Ovary (tissue), 9 donors: Measurements from ENCODE around the gene SLC12A2. TPM values are rescaled to one million over a fixed set of nuclear protein-coding genes. Genes with fewer than 3 reads are reported as not detected.

ENCODE experiments used
- DNase-seq, 5 donors: peaks; one replicate each; pipeline ENCODE4 v3.0.0-alpha.2; 2019 to 2020
- H3K27ac ChIP-seq, 2 donors: fragments of 200-600 bp; one replicate each; pipeline versions ENCODE4 v1.5.1 to v1.8.0; 2019 to 2022
- H3K27me3 ChIP-seq: fragments of 200-600 bp; one replicate; pipeline ENCODE4 v1.8.0; 2022
- H3K36me3 ChIP-seq: fragments of 200-600 bp; sonication (generic); one replicate; pipeline ENCODE4 v1.5.1; 2019
- H3K4me1 ChIP-seq: one replicate; pipeline ENCODE4 v1.8.1; 2013; ENCODE audit warnings: mild to moderate bottlenecking, moderate library complexity; ENCODE audit not compliant: insufficient read depth
- H3K4me3 ChIP-seq: fragments of 200-600 bp; sonication (generic); one replicate; pipeline ENCODE4 v1.5.1; 2017
- H3K9me3 ChIP-seq, 2 donors: fragments of 200-600 bp in 1 of 2; sonication (generic) in 1 of 2; one replicate each; pipeline versions ENCODE4 v1.5.1 to v1.8.1; 2013 to 2019; ENCODE audit warnings: mild to moderate bottlenecking in 1 of 2, moderate library complexity in 1 of 2
- EP300 ChIP-seq: sonication (generic); formaldehyde crosslinking; IDR thresholded peaks from one replicate; pipeline ENCODE4 v1.6.1; 2017; ENCODE audit warnings: antibody characterized with exemption
- POLR2A ChIP-seq: fragments of 450-650 bp; IDR thresholded peaks from one replicate; pipeline ENCODE4 v1.6.1; 2017; ENCODE audit warnings: antibody characterized with exemption, mild to moderate bottlenecking, moderate library complexity
- WGBS, 3 donors: extraction: QIAGEN DNeasy Blood & Tissue Kit in 1 of 3; methylation state at CpG; one replicate each; pipeline versions ENCODE4 v1.1.5 to v1.1.7; 2013 to 2017; 5-methylcytosine and 5-hydroxymethylcytosine counted together
- intact Hi-C, 4 donors: fragments of 100-400 bp; cut with DNase I; formaldehyde crosslinking; loops; one replicate each; pipeline versions ENCODE4 v1.11.0 to v1.15.1; 2022 to 2023
- polyA plus RNA-seq, 2 donors: library from polyadenylated mRNA; stranded (reverse); fragments of 200-250 nt in 1 of 2; fragments of 350-450 nt in 1 of 2; fragmentation: Illumina TruSeq in 1 of 2; extraction: RNeasy Lipid Tissue Mini Kit (QIAGEN cat#74804) in 1 of 2; gene quantifications; one replicate each; pipeline ENCODE4 v1.2.3, GENCODE V29; 2013 to 2014
- total RNA-seq, 7 donors: library from RNA; depleted of rRNA in 2 of 7; stranded (reverse); fragments of >200 nt in 2 of 7; fragmentation: NEBNext Ultra II Directional in 3 of 7; extraction: Animal tissue kit (Norgen Biotek cat#: 25700) in 3 of 7; gene quantifications; one replicate each; pipeline versions ENCODE4 v1.1.0 to v1.2.4, GENCODE V29; 2016 to 2023
- TF ChIP-seq, protein P1 (sequence below), 3 donors: fragments of 450-650 bp in 2 of 3; fragments of 200-600 bp in 1 of 3; IDR thresholded peaks; one replicate each; pipeline versions ENCODE4 v1.5.1 to v1.8.0; 2016 to 2022; ENCODE audit warnings: antibody characterized with exemption in 3 of 3, mild to moderate bottlenecking in 1 of 3
- donor health status: DM: no; HTN: no; CAD: no; lungs with moderate emphysema.
- donor health status: DM: no; HTN: no; CAD: no.
- donor health status: Bipolar disorder and iron deficiency.
- donor health status: DM: yes; HTN: yes; CAD: no.
- donor health status: DM: no; HTN: no; CAD: no.
- donor health status: DM: yes; HTN: yes; CAD: no.

Gene SLC12A2
- total and polyA plus RNA-seq, 9 donors: 7.0 to 31.6 (median 20.5) TPM

DNA sequence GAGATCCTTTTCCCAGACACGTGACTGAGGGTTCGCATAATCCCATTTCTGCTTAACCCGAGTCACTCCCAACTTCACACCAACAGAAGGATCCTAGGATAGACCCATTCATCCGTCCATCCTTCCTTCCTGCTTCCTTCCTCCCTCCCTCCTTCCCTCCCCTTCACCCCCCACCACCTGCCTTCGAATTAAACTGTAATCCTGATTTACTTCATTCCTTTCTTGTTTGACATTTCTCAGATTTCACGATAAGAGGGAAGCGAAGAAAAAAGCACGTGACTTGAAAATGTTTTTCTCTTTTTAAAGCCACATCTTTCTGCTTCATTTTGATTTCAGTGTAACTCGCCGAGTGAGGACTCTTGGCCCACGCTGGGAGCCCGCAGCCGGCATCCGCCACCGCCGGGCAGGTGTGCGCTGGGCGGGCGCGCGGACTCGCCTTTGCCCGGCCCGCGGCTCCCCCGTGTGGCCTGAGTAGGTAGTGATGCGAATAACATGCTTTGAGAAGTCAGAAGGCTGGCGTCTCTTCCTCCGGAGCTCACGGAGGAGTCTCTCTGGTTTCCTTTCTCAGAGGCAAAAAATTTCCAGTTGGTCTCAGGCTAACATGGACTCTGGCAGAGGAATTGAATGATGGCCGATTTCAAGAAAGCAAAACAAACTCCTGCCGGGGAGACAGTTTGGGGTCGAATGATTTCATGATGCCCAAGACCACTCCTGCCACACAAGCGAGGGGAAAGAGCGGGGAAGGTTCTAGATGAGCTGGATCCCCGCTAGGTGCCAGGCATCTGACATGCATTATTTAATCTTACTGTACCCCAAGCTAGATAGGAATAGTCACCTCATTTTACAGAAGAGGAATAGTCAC is 117.7 kb downstream of the SLC12A2 start:
- intact Hi-C loops: loop anchor here in 3 of 4 donors (5.0 to 10.0 kb wide), 4 partner anchors 446 to 639 kb away; no protein-coding TSS in a partner anchor
- H3K27ac ChIP-seq: no peak overlapping the region
- DNase-seq: peak; percentile 74 to 90 (median 86)
- H3K36me3 ChIP-seq: no peaks in the 10 kb centered on the region
- peaks cover 7% of the 10 kb centered on the region for H3K4me1 ChIP-seq
- no peaks in the 10 kb centered on the region for H3K9me3 ChIP-seq
- TF ChIP-seq, protein P1, sequence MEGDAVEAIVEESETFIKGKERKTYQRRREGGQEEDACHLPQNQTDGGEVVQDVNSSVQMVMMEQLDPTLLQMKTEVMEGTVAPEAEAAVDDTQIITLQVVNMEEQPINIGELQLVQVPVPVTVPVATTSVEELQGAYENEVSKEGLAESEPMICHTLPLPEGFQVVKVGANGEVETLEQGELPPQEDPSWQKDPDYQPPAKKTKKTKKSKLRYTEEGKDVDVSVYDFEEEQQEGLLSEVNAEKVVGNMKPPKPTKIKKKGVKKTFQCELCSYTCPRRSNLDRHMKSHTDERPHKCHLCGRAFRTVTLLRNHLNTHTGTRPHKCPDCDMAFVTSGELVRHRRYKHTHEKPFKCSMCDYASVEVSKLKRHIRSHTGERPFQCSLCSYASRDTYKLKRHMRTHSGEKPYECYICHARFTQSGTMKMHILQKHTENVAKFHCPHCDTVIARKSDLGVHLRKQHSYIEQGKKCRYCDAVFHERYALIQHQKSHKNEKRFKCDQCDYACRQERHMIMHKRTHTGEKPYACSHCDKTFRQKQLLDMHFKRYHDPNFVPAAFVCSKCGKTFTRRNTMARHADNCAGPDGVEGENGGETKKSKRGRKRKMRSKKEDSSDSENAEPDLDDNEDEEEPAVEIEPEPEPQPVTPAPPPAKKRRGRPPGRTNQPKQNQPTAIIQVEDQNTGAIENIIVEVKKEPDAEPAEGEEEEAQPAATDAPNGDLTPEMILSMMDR (IDR thresholded peaks at IDR 0.05): peak; percentile 80 to 90 (median 88)
- TF ChIP-seq EP300: no peak
- 10 to 11% (median 11%) methylated on average over 36 of the region's 36 CpGs for WGBS, 3 donors
- no peaks in the 10 kb centered on the region for H3K27me3 ChIP-seq
- peak overlapping the region; percentile 4 for H3K4me3 ChIP-seq

DNA sequence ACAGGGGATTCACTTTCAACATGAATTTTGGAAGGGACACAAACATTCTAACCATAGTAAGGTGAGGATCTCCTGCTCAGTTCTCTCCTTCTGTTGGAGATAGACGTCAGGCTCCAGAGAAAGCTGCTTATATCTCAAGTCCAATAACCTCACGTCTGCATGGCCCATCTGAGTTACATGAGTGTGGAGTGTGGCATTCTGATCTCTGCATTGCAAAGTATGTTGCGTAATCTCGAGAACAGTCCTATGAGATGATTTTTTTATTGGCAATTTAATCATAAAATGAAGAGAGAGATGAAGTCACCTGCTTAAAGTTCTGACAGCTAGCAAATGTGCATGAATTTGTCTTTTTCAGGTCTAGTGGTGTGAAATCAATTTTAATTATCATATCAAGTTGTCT is 118.8 kb downstream of the SLC12A2 start:
- no peak overlapping the region for H3K4me3 ChIP-seq
- H3K36me3 ChIP-seq: no peaks in the 10 kb centered on the region
- H3K4me1 ChIP-seq: peaks cover 4% of the 10 kb centered on the region
- intact Hi-C loops: loop anchor here in 3 of 4 donors (5.0 to 10.0 kb wide), 4 partner anchors 448 to 640 kb away; no protein-coding TSS in a partner anchor
- no peak for DNase-seq
- H3K27me3 ChIP-seq: no peaks in the 10 kb centered on the region
- WGBS, 3 donors: 65 to 77% (median 73%) methylated on average over 4 of the region's 4 CpGs
- no peak for TF ChIP-seq POLR2A
- TF ChIP-seq EP300: no peak
- TF ChIP-seq, protein P1 (IDR thresholded peaks at IDR 0.05): no peak
- no peaks in the 10 kb centered on the region for H3K9me3 ChIP-seq
- H3K27ac ChIP-seq: no peak overlapping the region

DNA sequence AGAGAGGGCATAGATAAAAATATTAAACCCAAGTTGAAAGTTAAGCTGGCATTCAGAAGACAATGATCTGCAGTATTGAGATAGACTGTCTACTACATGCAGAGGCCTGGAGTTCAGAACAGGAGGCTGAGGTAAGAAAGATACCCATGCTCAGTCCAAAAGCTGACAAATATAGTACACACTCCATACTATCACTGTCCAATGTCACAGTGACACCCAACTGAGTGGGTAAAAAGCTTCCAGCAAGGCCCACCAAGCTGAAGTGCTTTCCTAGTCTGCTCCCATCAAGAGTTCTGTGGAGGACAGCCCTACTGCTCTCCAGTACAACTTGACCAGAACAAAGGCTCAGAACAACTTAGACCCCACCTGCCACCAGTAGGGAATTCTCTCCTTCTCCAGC is 124.9 kb downstream of the SLC12A2 start:
- TF ChIP-seq, protein P1 (IDR thresholded peaks at IDR 0.05): no peak
- TF ChIP-seq EP300 (no peak), POLR2A (no peak)
- no peak for DNase-seq
- H3K4me1 ChIP-seq: no peaks in the 10 kb centered on the region
- intact Hi-C loops: loop anchor here in 3 of 4 donors (10.0 kb wide), 3 partner anchors 454 to 644 kb away; no protein-coding TSS in a partner anchor
- H3K4me3 ChIP-seq: no peak overlapping the region
- no peaks in the 10 kb centered on the region for H3K9me3 ChIP-seq
- no peak overlapping the region for H3K27ac ChIP-seq
- no peaks in the 10 kb centered on the region for H3K27me3 ChIP-seq
- H3K36me3 ChIP-seq: no peaks in the 10 kb centered on the region

DNA sequence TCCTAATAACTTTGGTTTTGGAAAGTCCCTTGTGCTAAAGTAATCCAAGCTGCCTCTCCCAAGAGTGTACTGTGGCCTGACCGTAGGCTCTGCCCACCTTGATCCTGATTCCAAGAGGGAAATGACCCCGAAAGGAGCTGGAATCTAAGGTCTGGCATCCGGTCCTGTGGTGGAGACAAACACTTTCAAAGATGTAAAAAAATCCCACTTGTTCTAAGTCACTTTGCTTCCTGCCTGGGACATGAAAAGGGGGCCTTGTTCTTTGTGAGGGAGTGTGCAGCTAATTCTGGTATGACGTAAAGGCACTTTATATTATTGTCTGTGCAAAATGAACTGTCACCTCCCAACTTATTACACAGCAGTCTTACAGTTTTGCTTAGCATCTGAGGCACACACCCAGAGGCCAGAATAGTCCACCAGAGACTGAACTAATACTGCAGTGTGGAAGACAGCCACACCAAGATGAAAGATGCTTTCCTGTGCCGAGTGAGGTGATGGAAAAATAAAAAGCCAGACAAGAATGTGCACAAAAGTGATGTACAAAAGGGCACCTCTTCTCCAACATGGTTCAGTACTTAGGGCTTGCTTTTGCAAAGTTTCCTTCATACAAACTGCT is 128.7 kb downstream of the SLC12A2 start:
- H3K27ac ChIP-seq: no peak overlapping the region
- H3K27me3 ChIP-seq: no peaks in the 10 kb centered on the region
- H3K9me3 ChIP-seq: no peaks in the 10 kb centered on the region
- H3K4me3 ChIP-seq: no peak overlapping the region
- no peaks in the 10 kb centered on the region for H3K36me3 ChIP-seq
- H3K4me1 ChIP-seq: no peaks in the 10 kb centered on the region
- TF ChIP-seq POLR2A (no peak), EP300 (no peak)
- TF ChIP-seq, protein P1 (IDR thresholded peaks at IDR 0.05): no peak
- DNase-seq: no peak
- intact Hi-C loops: no loop called here
- 78 to 85% (median 84%) methylated on average over 5 of the region's 5 CpGs for WGBS, 3 donors
